ENCODE data around the gene SUMO2. TPM values are rescaled to one million over a fixed set of nuclear protein-coding genes. Genes with fewer than 3 reads are reported as not detected.

SUMO2 gene
- total and polyA plus RNA-seq, 2 of the 13 experiments (the other 11 are each of a cell fraction or from before 2014, with no cell fraction given), result 337 to 553 TPM

DNA sequence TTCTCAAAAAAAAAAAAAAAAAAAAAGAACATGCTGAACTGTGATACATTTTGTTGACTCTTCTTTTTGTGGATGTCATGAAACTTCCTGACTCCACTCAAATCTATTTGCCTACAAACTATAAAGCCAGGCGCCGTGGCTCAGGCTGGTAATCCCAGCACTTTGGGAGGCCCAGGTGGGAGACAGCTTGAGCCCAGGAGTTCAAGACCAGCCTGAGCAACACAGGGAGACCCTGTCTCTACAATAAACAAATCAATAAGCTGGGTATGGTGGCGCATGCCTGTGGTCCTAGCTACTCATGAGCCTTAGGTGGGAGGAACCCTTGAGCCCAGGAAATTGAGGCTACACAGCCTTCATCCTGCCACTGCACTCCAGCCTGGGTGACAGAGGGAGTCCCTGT lies 49.8 kb downstream of the SUMO2 start (continued):
- TF ChIP-seq ZNF839 (CRISPR knock-in tag; IDR thresholded peaks at IDR 0.05; ENCODE audit: borderline replicate concordance), result 0 out of 2 replicates have a peak, but pooled peaks have one; percentile 19
- 0 out of 2 replicates have a peak, but pooled peaks have one; percentile 29 for TF ChIP-seq ZMYM2 (CRISPR knock-in tag; IDR thresholded peaks at IDR 0.05)
- TF ChIP-seq, protein P1, sequence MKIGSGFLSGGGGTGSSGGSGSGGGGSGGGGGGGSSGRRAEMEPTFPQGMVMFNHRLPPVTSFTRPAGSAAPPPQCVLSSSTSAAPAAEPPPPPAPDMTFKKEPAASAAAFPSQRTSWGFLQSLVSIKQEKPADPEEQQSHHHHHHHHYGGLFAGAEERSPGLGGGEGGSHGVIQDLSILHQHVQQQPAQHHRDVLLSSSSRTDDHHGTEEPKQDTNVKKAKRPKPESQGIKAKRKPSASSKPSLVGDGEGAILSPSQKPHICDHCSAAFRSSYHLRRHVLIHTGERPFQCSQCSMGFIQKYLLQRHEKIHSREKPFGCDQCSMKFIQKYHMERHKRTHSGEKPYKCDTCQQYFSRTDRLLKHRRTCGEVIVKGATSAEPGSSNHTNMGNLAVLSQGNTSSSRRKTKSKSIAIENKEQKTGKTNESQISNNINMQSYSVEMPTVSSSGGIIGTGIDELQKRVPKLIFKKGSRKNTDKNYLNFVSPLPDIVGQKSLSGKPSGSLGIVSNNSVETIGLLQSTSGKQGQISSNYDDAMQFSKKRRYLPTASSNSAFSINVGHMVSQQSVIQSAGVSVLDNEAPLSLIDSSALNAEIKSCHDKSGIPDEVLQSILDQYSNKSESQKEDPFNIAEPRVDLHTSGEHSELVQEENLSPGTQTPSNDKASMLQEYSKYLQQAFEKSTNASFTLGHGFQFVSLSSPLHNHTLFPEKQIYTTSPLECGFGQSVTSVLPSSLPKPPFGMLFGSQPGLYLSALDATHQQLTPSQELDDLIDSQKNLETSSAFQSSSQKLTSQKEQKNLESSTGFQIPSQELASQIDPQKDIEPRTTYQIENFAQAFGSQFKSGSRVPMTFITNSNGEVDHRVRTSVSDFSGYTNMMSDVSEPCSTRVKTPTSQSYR (CRISPR knock-in tag; IDR thresholded peaks at IDR 0.05; ENCODE audit: borderline replicate concordance), result 0 out of 2 replicates have a peak, but pooled peaks have one; percentile 48
- no peak for TF ChIP-seq ZNF326 (CRISPR knock-in tag; IDR thresholded peaks at IDR 0.05; ENCODE audit: borderline replicate concordance)
- 0 out of 2 replicates have a peak, but pooled peaks have one; percentile 10 for TF ChIP-seq ZNF441 (CRISPR knock-in tag; IDR thresholded peaks at IDR 0.05; ENCODE audit: borderline replicate concordance)
- peak; percentile 11 for TF ChIP-seq PHF5A (CRISPR knock-in tag; IDR thresholded peaks at IDR 0.05; ENCODE audit: low read depth, unreplicated experiment)
- TF ChIP-seq, protein P2, sequence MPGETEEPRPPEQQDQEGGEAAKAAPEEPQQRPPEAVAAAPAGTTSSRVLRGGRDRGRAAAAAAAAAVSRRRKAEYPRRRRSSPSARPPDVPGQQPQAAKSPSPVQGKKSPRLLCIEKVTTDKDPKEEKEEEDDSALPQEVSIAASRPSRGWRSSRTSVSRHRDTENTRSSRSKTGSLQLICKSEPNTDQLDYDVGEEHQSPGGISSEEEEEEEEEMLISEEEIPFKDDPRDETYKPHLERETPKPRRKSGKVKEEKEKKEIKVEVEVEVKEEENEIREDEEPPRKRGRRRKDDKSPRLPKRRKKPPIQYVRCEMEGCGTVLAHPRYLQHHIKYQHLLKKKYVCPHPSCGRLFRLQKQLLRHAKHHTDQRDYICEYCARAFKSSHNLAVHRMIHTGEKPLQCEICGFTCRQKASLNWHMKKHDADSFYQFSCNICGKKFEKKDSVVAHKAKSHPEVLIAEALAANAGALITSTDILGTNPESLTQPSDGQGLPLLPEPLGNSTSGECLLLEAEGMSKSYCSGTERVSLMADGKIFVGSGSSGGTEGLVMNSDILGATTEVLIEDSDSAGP (CRISPR knock-in tag; IDR thresholded peaks at IDR 0.05; ENCODE audit: borderline replicate concordance), result no peak
- TF ChIP-seq ZIK1 (CRISPR knock-in tag; IDR thresholded peaks at IDR 0.05; ENCODE audit: borderline replicate concordance, low read depth), result no peak
- 0 out of 2 replicates have a peak, but pooled peaks have one; percentile 15 for TF ChIP-seq RCOR2 (CRISPR knock-in tag; IDR thresholded peaks at IDR 0.05)
- TF ChIP-seq FOXP1 (IDR thresholded peaks at IDR 0.05), result no peak
- peak; percentile 51 for TF ChIP-seq FOXP1 (CRISPR knock-in tag; IDR thresholded peaks at IDR 0.05)
- no peak for TF ChIP-seq SRSF9 (IDR thresholded peaks at IDR 0.05; ENCODE audit: borderline replicate concordance, insufficient read depth, low read depth, low read length, poor library complexity, severe bottlenecking)
- no peak for TF ChIP-seq ZNF841 (CRISPR knock-in tag; IDR thresholded peaks at IDR 0.05; ENCODE audit: borderline replicate concordance)
- no peak for TF ChIP-seq HDAC2 (CRISPR knock-in tag; IDR thresholded peaks at IDR 0.05)
- TF ChIP-seq, protein P3, sequence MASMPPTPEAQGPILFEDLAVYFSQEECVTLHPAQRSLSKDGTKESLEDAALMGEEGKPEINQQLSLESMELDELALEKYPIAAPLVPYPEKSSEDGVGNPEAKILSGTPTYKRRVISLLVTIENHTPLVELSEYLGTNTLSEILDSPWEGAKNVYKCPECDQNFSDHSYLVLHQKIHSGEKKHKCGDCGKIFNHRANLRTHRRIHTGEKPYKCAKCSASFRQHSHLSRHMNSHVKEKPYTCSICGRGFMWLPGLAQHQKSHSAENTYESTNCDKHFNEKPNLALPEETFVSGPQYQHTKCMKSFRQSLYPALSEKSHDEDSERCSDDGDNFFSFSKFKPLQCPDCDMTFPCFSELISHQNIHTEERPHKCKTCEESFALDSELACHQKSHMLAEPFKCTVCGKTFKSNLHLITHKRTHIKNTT (CRISPR knock-in tag; IDR thresholded peaks at IDR 0.05), result no peak
- TF ChIP-seq, protein P4, sequence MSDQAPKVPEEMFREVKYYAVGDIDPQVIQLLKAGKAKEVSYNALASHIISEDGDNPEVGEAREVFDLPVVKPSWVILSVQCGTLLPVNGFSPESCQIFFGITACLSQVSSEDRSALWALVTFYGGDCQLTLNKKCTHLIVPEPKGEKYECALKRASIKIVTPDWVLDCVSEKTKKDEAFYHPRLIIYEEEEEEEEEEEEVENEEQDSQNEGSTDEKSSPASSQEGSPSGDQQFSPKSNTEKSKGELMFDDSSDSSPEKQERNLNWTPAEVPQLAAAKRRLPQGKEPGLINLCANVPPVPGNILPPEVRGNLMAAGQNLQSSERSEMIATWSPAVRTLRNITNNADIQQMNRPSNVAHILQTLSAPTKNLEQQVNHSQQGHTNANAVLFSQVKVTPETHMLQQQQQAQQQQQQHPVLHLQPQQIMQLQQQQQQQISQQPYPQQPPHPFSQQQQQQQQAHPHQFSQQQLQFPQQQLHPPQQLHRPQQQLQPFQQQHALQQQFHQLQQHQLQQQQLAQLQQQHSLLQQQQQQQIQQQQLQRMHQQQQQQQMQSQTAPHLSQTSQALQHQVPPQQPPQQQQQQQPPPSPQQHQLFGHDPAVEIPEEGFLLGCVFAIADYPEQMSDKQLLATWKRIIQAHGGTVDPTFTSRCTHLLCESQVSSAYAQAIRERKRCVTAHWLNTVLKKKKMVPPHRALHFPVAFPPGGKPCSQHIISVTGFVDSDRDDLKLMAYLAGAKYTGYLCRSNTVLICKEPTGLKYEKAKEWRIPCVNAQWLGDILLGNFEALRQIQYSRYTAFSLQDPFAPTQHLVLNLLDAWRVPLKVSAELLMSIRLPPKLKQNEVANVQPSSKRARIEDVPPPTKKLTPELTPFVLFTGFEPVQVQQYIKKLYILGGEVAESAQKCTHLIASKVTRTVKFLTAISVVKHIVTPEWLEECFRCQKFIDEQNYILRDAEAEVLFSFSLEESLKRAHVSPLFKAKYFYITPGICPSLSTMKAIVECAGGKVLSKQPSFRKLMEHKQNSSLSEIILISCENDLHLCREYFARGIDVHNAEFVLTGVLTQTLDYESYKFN (CRISPR knock-in tag; conservative IDR thresholded peaks at IDR 0.05), result peak; percentile 47; the same call in 1 of the 2 replicates
- TF ChIP-seq, protein P5, sequence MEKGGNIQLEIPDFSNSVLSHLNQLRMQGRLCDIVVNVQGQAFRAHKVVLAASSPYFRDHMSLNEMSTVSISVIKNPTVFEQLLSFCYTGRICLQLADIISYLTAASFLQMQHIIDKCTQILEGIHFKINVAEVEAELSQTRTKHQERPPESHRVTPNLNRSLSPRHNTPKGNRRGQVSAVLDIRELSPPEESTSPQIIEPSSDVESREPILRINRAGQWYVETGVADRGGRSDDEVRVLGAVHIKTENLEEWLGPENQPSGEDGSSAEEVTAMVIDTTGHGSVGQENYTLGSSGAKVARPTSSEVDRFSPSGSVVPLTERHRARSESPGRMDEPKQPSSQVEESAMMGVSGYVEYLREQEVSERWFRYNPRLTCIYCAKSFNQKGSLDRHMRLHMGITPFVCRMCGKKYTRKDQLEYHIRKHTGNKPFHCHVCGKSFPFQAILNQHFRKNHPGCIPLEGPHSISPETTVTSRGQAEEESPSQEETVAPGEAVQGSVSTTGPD (CRISPR knock-in tag; IDR thresholded peaks at IDR 0.05), result no peak
- TF ChIP-seq PRPF4 (IDR thresholded peaks at IDR 0.05; ENCODE audit: low read depth, low read length, poor library complexity, severe bottlenecking), result no peak
- TF ChIP-seq FOSL2 (CRISPR knock-in tag; IDR thresholded peaks at IDR 0.05), result no peak
- TF ChIP-seq SIN3A (IDR thresholded peaks at IDR 0.05; ENCODE audit: borderline replicate concordance, low read depth, low read length), result no peak

Measured in HepG2 (cell line).